Panc1 (cell line): ENCODE data around the gene MAP3K3.

ENCODE experiments used
- POLR2AphosphoS5 ChIP-seq: IDR thresholded peaks from 2 replicates; pipeline ENCODE4 v1.6.1; 2012; ENCODE audit warnings: mild to moderate bottlenecking, low read depth, low read length, moderate library complexity
- SIN3A ChIP-seq: IDR thresholded peaks from 2 replicates; pipeline ENCODE4 v1.6.1; 2012; ENCODE audit warnings: low read depth, mild to moderate bottlenecking, low read length, moderate library complexity, borderline replicate concordance; ENCODE audit not compliant: insufficient read depth
- TCF7L2 ChIP-seq: IDR thresholded peaks from 2 replicates; pipeline ENCODE4 v1.6.1; 2011; ENCODE audit warnings: mild to moderate bottlenecking, low read depth, low read length, inconsistent platforms
- TF ChIP-seq, protein P1 (sequence below): fragments of 450-650 bp; IDR thresholded peaks from 2 replicates; pipeline ENCODE4 v1.5.1; 2017; ENCODE audit warnings: mild to moderate bottlenecking
- TF ChIP-seq, protein P2 (sequence below), 2 experiments: IDR thresholded peaks; 2 replicates each; pipeline ENCODE4 v1.6.1; 2011 to 2012; ENCODE audit warnings: low read depth in 2 of 2, control low read depth in 1 of 2, low read length in 1 of 2, mild to moderate bottlenecking in 1 of 2, moderate library complexity in 1 of 2; ENCODE audit not compliant: insufficient read depth in 1 of 2

DNA sequence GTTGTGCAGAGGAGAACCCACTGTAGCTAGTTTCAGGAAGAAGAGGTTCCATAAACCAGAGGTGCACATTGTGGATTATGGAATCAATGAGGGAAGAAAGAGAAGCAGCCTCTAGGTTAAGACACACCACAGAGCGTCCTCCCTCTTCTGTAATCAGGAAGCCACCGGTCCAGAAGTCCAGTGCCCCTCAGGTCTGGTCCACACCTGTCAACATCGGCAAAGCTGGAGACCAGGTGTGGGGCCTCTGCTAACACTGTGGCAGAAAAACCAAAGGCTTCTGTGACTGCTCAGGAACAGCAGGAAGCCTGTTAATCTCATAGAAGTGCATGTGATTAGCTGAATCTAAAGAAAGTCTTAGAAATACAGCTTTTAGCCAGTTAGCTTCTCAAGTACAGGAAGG lies 54.4 kb downstream of the MAP3K3 start:
- TF ChIP-seq, protein P1, sequence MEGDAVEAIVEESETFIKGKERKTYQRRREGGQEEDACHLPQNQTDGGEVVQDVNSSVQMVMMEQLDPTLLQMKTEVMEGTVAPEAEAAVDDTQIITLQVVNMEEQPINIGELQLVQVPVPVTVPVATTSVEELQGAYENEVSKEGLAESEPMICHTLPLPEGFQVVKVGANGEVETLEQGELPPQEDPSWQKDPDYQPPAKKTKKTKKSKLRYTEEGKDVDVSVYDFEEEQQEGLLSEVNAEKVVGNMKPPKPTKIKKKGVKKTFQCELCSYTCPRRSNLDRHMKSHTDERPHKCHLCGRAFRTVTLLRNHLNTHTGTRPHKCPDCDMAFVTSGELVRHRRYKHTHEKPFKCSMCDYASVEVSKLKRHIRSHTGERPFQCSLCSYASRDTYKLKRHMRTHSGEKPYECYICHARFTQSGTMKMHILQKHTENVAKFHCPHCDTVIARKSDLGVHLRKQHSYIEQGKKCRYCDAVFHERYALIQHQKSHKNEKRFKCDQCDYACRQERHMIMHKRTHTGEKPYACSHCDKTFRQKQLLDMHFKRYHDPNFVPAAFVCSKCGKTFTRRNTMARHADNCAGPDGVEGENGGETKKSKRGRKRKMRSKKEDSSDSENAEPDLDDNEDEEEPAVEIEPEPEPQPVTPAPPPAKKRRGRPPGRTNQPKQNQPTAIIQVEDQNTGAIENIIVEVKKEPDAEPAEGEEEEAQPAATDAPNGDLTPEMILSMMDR: no peak
- TF ChIP-seq POLR2AphosphoS5 (no peak), SIN3A (no peak), TCF7L2 (no peak)
- TF ChIP-seq, protein P2, sequence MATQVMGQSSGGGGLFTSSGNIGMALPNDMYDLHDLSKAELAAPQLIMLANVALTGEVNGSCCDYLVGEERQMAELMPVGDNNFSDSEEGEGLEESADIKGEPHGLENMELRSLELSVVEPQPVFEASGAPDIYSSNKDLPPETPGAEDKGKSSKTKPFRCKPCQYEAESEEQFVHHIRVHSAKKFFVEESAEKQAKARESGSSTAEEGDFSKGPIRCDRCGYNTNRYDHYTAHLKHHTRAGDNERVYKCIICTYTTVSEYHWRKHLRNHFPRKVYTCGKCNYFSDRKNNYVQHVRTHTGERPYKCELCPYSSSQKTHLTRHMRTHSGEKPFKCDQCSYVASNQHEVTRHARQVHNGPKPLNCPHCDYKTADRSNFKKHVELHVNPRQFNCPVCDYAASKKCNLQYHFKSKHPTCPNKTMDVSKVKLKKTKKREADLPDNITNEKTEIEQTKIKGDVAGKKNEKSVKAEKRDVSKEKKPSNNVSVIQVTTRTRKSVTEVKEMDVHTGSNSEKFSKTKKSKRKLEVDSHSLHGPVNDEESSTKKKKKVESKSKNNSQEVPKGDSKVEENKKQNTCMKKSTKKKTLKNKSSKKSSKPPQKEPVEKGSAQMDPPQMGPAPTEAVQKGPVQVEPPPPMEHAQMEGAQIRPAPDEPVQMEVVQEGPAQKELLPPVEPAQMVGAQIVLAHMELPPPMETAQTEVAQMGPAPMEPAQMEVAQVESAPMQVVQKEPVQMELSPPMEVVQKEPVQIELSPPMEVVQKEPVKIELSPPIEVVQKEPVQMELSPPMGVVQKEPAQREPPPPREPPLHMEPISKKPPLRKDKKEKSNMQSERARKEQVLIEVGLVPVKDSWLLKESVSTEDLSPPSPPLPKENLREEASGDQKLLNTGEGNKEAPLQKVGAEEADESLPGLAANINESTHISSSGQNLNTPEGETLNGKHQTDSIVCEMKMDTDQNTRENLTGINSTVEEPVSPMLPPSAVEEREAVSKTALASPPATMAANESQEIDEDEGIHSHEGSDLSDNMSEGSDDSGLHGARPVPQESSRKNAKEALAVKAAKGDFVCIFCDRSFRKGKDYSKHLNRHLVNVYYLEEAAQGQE (IDR thresholded peaks at IDR 0.05; ENCODE audit: insufficient read depth in 1 of 2, low read depth in 2 of 2, low read length in 1 of 2): no peak
